Measurements from ENCODE around the gene CCDC51.
"Not testable (repeated sequence)": the region's sequence is repeated elsewhere in the genome, so short reads cannot be mapped to it uniquely, and the experiment has no call there.

CCDC51 gene

DNA sequence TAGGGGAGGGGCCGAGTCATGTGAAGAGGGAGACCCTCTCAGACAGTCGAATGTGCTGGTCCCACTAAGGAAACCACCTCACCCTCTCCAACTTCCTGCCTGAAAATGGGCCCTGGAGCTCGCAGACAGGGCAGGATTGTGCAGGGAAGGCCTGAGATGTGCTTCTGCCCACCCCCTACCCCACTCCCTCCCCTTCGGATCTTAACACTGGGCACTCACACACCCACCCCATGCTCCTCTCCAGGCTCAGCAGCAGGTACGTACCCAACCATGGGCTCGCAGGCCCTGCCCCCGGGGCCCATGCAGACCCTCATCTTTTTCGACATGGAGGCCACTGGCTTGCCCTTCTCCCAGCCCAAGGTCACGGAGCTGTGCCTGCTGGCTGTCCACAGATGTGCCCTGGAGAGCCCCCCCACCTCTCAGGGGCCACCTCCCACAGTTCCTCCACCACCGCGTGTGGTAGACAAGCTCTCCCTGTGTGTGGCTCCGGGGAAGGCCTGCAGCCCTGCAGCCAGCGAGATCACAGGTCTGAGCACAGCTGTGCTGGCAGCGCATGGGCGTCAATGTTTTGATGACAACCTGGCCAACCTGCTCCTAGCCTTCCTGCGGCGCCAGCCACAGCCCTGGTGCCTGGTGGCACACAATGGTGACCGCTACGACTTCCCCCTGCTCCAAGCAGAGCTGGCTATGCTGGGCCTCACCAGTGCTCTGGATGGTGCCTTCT is 26.6 kb upstream of the CCDC51 start:
- no peak for DNase-seq (ENCODE audit: low spot score)
- TF ChIP-seq, protein P1, sequence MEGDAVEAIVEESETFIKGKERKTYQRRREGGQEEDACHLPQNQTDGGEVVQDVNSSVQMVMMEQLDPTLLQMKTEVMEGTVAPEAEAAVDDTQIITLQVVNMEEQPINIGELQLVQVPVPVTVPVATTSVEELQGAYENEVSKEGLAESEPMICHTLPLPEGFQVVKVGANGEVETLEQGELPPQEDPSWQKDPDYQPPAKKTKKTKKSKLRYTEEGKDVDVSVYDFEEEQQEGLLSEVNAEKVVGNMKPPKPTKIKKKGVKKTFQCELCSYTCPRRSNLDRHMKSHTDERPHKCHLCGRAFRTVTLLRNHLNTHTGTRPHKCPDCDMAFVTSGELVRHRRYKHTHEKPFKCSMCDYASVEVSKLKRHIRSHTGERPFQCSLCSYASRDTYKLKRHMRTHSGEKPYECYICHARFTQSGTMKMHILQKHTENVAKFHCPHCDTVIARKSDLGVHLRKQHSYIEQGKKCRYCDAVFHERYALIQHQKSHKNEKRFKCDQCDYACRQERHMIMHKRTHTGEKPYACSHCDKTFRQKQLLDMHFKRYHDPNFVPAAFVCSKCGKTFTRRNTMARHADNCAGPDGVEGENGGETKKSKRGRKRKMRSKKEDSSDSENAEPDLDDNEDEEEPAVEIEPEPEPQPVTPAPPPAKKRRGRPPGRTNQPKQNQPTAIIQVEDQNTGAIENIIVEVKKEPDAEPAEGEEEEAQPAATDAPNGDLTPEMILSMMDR (conservative IDR thresholded peaks at IDR 0.05; ENCODE audit: low read depth), result no peak

DNA sequence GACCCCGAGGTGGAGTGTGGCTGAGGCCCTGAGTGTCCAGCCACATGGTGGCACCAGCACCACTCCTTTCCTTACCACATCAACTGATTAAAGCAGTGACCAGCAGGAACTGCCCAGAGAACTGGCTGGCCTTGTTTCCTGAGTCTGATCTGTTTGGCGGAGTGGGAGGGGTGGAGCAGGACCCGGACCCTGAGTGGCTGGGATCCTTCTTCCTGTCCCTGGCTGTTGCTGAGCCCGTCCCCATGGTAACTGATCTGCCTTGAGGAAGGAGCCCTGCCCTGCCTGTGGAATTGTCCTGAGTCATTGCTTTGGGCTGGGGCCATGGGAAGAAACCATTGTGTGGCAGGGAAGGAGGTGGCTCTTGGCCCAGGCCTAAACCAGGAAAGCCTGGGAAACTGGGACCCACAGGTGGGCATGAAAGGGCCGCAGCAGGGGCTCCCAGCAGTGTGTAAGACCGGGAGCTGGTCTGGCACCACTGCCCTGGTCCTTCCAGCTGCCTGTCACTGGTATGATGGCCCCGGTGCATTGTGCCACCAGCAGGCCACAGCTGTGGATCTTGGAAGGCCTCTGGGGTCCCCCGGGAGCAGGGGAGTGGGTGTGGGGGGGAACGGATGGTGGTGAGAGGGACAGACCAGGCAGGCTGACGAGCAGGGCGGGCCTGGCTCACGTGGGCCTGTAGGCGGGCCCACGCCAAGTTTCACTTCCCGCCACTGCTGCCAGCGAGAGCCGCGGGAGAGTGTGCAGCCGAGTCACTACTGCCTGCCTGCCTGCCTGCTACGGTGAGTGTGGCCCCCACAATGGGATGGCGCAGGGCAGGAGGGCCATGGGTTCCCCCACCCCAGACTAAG is 25.8 kb upstream of the CCDC51 start:
- POLR2A ChIA-PET (ENCODE audit: low non-redundant PET), result interaction anchor here (0.6 kb wide), 1 partner anchor 75 kb away, joined by 6 read pairs; no protein-coding TSS in a partner anchor
- DNase-seq (ENCODE audit: low spot score), result peak; percentile 97
- CTCF ChIA-PET, result interaction anchor here (1.0 kb wide), 1 partner anchor 30 kb away, joined by 3 read pairs; no protein-coding TSS in a partner anchor
- TF ChIP-seq, protein P1 (conservative IDR thresholded peaks at IDR 0.05; ENCODE audit: low read depth), result peak; percentile 76
- peak overlapping the region; percentile 100 for H3K27ac ChIP-seq

More for the DNA sequence above, 26.6 kb upstream of the CCDC51 start:
- ChIA-PET POLR2A (ENCODE audit: low non-redundant PET) (interaction anchor here (0.6 kb wide), 2 partner anchors 23 to 74 kb away, joined by 4 to 6 read pairs; no protein-coding TSS in a partner anchor), CTCF (interaction anchor here (1.0 kb wide), 1 partner anchor 30 kb away, joined by 3 read pairs; no protein-coding TSS in a partner anchor)
- H3K27ac ChIP-seq, result peak overlapping the region; percentile 100

DNA sequence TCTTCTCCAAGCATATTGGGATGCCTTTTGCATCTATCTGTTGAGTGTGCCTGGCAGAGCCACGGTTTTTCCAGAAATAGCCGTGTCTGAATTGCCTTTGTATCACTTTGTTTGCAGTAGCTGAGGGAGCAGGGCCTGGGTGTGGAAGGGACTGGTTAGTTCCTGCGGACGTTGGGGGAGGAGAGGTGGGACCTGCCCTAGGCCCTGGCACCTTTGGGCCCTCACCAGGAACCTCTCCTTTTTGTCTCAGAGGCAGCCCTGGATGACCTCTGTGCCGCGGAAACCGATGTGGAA is 25.3 kb upstream of the CCDC51 start:
- peak overlapping the region; percentile 100 for H3K27ac ChIP-seq
- CTCF ChIA-PET, result interaction anchor here (0.7 to 1.1 kb wide), 2 partner anchors 42 to 84 kb away, joined by 3 to 4 read pairs; no protein-coding TSS in a partner anchor
- POLR2A ChIA-PET (ENCODE audit: low non-redundant PET), result interaction anchor here (0.5 kb wide), 1 partner anchor 684 kb away, joined by 10 read pairs; no protein-coding TSS in a partner anchor

DNA sequence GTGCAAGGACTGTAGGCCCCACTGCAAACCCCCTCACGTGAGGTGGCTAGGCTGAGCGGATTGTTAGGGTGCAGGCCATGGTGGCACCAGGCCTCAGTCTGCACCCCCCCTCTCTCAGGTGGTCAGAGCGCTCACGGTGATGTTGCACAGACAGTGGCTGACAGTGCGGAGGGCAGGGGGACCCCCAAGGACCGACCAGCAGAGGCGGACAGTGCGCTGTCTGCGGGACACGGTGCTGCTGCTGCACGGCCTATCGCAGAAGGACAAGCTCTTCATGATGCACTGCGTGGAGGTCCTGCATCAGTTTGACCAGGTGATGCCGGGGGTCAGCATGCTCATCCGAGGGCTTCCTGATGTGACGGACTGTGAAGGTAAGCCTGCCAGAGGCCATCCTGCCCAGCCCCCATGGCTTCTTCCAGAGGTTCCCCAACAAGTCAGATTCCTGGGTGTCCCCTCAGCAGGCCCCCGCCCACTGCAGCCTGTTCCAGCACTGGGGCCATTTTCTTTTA is 24.8 kb upstream of the CCDC51 start:
- TF ChIP-seq, protein P1 (conservative IDR thresholded peaks at IDR 0.05; ENCODE audit: low read depth), result no peak
- CTCF ChIA-PET, result interaction anchor here (0.6 to 1.1 kb wide), 3 partner anchors 43 to 220 kb away, joined by 3 to 4 read pairs (median 4); no protein-coding TSS in a partner anchor
- DNase-seq (ENCODE audit: low spot score), result no peak
- POLR2A ChIA-PET (ENCODE audit: low non-redundant PET), result interaction anchor here (0.5 to 1.8 kb wide), 2 partner anchors 18 to 684 kb away, joined by 5 to 10 read pairs; partner anchors contain the start of gene ATRIP
- peak overlapping the region; percentile 100 for H3K27ac ChIP-seq

More for the DNA sequence above, 25.3 kb upstream of the CCDC51 start:
- TF ChIP-seq, protein P1 (conservative IDR thresholded peaks at IDR 0.05; ENCODE audit: low read depth), result no peak
- no peak for DNase-seq (ENCODE audit: low spot score)

DNA sequence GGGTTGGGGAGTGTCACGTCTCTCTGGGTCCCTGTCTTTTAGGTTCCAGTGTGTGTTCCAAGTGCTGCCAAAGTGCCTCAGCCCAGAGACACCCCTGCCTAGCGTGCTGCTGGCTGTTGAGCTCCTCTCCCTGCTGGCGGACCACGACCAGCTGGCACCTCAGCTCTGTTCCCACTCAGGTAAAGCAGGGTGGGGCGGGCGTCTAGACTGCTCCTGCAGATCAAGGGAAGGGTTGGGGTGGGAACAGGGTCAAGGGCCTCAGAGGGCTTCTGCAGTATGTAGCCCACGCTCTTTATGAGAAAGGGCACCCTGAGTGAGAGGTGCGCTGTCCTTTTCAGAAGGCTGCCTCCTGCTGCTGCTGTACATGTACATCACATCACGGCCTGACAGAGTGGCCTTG is 23.8 kb upstream of the CCDC51 start:
- DNase-seq (ENCODE audit: low spot score), result no peak
- H3K27ac ChIP-seq, result peak overlapping the region; percentile 100
- ChIA-PET POLR2A (ENCODE audit: low non-redundant PET) (interaction anchor here (1.8 kb wide), 1 partner anchor 17 kb away, joined by 5 read pairs; the partner anchor contains the start of gene ATRIP), CTCF (no interaction called here)
- TF ChIP-seq, protein P1 (conservative IDR thresholded peaks at IDR 0.05; ENCODE audit: low read depth), result no peak

GRCh38 chr3:48461767-48462166 is 21.8 kb upstream of the CCDC51 start:
- DNase-seq (ENCODE audit: low spot score); POLR2A ChIA-PET (ENCODE audit: low non-redundant PET): not testable (repeated sequence)
- CTCF ChIA-PET, result interaction anchor here (0.6 kb wide), 2 partner anchors 32 to 1158 kb away, joined by 3 to 6 read pairs; no protein-coding TSS in a partner anchor
- peak overlapping the region; percentile 100 for H3K27ac ChIP-seq
